OCI-LY1 (cell line): ENCODE measurements around the gene CILP2.
A peak's percentile ranks its signal among the peaks of the same experiment; 100 is the strongest.

Experiments used
- H2AFZ ChIP-seq: fragments of 200-600 bp; sonication (generic), shearing (Covaris generic); 2 replicates; pipeline ENCODE4 v1.6.0; 2014; ENCODE audit warnings: antibody characterized with exemption, mild to moderate bottlenecking, low read length
- H3F3A ChIP-seq: fragments of 200-600 bp; sonication (generic), shearing (Covaris generic); 2 replicates; pipeline ENCODE4 v1.6.0; 2014; ENCODE audit warnings: mild to moderate bottlenecking, antibody characterized with exemption, low read length, moderate library complexity; ENCODE audit not compliant: insufficient read depth
- H3K27ac ChIP-seq: fragments of 200-600 bp; sonication (generic); 2 replicates; pipeline ENCODE4 v1.5.1; 2014; ENCODE audit warnings: low read length, mixed run types, mild to moderate bottlenecking, low read depth; ENCODE audit not compliant: poor library complexity, severe bottlenecking
- H3K27me3 ChIP-seq: fragments of 200-600 bp; sonication (generic); 2 replicates; pipeline ENCODE4 v1.6.0; 2014; ENCODE audit warnings: antibody characterized with exemption, mild to moderate bottlenecking, low read length, moderate library complexity; ENCODE audit not compliant: insufficient read depth
- H3K36me3 ChIP-seq: fragments of 200-600 bp; sonication (generic); 2 replicates; pipeline ENCODE4 v1.6.1; 2014; ENCODE audit warnings: mild to moderate bottlenecking, antibody characterized with exemption, low read length, moderate library complexity, mixed read lengths; ENCODE audit not compliant: insufficient read depth
- H3K4me1 ChIP-seq: fragments of 200-600 bp; sonication (generic); 2 replicates; pipeline ENCODE4 v1.5.1; 2014; ENCODE audit warnings: mild to moderate bottlenecking, low read length, moderate library complexity; ENCODE audit not compliant: insufficient read depth, severe bottlenecking
- H3K4me2 ChIP-seq: fragments of 200-600 bp; sonication (generic), shearing (Covaris generic); 2 replicates; pipeline ENCODE4 v1.6.1; 2014; ENCODE audit warnings: low read length
- H3K4me3 ChIP-seq: fragments of 200-600 bp; sonication (generic); 2 replicates; pipeline ENCODE4 v1.5.1; 2014; ENCODE audit warnings: low read length, low read depth, mild to moderate bottlenecking, mixed read lengths; ENCODE audit not compliant: poor library complexity, severe bottlenecking
- H3K79me2 ChIP-seq: fragments of 200-600 bp; shearing (Covaris generic); 2 replicates; pipeline ENCODE4 v1.6.1; 2016; ENCODE audit warnings: mixed run types, low read length, mixed read lengths; ENCODE audit not compliant: insufficient read depth
- H3K9ac ChIP-seq: fragments of 200-600 bp; sonication (generic), shearing (Covaris generic); 2 replicates; pipeline ENCODE4 v1.6.1; 2014; ENCODE audit warnings: mild to moderate bottlenecking, low read length, mixed read lengths
- H3K9me2 ChIP-seq: fragments of 200-600 bp; sonication (generic), shearing (Covaris generic); 2 replicates; pipeline ENCODE4 v1.6.1; 2014; ENCODE audit warnings: low read depth, mild to moderate bottlenecking, low read length, mixed read lengths
- H3K9me3 ChIP-seq: fragments of 200-600 bp; shearing (Covaris generic); 2 replicates; pipeline ENCODE4 v1.6.1; 2014; ENCODE audit warnings: low read length, mixed read lengths
- H4K20me1 ChIP-seq: fragments of 200-600 bp; sonication (generic), shearing (Covaris generic); 2 replicates; pipeline ENCODE4 v1.6.0; 2016; ENCODE audit warnings: mild to moderate bottlenecking, low read length; ENCODE audit not compliant: insufficient read depth
- EZH2 ChIP-seq: fragments of 200-600 bp; sonication (generic), shearing (Covaris generic); IDR thresholded peaks from 2 replicates; pipeline ENCODE4 v1.8.0; 2017; ENCODE audit warnings: borderline replicate concordance, mixed run types, mild to moderate bottlenecking, antibody characterized with exemption, low read length, moderate library complexity, mixed read lengths
- TF ChIP-seq, protein P1 (sequence below): fragments of 200-600 bp; sonication (generic), shearing (Covaris generic); IDR thresholded peaks from 2 replicates; pipeline ENCODE4 v1.5.1; 2017; ENCODE audit warnings: mild to moderate bottlenecking, antibody characterized with exemption, low read length, moderate library complexity, mixed read lengths

CILP2 gene

DNA sequence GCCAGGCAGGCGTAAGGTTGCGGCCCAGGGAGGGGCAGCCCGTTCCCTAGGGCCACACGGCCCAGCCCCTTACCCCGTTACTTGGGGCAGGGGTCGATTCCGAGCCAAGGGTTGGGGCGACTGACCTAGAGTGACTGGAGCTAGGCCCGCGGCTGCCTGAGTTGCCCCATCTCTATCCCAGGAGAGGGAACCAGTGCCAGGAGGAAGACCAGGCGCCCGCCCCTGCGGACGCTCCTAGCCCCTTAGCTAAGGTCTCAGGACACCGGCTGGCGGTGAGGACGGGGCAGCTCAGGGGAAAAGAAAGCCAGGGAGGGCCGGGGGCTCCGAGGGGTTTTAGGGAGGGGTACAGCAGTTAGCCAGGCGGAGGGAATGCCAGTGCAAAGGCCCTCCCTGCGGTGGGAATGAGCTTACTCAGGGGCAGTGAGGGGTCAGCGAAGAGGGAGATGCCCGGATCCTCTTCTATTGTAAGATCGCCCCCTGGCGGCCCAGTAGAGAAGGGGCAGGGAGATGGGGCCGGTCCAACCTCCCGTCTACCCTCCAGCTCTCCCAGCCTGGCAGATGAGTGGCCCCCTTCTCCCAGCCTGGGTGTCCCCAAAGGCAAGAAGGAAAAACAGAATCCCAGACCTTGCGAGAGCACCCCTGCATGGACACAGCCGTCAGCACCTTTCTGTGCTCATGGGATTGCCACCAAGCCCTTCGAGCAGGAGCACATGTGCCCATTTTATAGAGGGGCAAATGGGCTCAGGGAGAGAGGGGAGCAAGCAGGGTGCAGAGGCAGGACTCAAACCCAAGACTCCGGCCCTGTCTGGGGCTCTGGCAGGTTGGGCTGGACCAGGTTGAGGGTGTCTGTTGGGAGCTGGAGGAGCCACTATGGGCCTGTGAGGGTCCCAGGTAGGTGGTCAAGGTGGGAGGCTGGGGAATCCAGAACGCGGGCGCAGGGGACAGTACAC is 16.3 kb downstream of the CILP2 start:
- H3K27ac ChIP-seq: no peak overlapping the region
- no peaks in the 10 kb centered on the region for H3K36me3 ChIP-seq
- no peak overlapping the region for H2AFZ ChIP-seq
- H3K9me2 ChIP-seq: no peaks in the 10 kb centered on the region
- H4K20me1 ChIP-seq: no peaks in the 10 kb centered on the region
- H3F3A ChIP-seq: no peaks in the 10 kb centered on the region
- H3K4me2 ChIP-seq: no peak overlapping the region
- no peak overlapping the region for H3K4me3 ChIP-seq
- H3K27me3 ChIP-seq: 0 out of 2 replicates have a peak, but pooled peaks cover 4% of the 10 kb centered on the region
- H3K9ac ChIP-seq: no peak overlapping the region
- no peaks in the 10 kb centered on the region for H3K79me2 ChIP-seq
- H3K4me1 ChIP-seq: no peaks in the 10 kb centered on the region
- no peaks in the 10 kb centered on the region for H3K9me3 ChIP-seq
- TF ChIP-seq, protein P1, sequence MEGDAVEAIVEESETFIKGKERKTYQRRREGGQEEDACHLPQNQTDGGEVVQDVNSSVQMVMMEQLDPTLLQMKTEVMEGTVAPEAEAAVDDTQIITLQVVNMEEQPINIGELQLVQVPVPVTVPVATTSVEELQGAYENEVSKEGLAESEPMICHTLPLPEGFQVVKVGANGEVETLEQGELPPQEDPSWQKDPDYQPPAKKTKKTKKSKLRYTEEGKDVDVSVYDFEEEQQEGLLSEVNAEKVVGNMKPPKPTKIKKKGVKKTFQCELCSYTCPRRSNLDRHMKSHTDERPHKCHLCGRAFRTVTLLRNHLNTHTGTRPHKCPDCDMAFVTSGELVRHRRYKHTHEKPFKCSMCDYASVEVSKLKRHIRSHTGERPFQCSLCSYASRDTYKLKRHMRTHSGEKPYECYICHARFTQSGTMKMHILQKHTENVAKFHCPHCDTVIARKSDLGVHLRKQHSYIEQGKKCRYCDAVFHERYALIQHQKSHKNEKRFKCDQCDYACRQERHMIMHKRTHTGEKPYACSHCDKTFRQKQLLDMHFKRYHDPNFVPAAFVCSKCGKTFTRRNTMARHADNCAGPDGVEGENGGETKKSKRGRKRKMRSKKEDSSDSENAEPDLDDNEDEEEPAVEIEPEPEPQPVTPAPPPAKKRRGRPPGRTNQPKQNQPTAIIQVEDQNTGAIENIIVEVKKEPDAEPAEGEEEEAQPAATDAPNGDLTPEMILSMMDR: peak; percentile 75
- TF ChIP-seq EZH2: no peak

DNA sequence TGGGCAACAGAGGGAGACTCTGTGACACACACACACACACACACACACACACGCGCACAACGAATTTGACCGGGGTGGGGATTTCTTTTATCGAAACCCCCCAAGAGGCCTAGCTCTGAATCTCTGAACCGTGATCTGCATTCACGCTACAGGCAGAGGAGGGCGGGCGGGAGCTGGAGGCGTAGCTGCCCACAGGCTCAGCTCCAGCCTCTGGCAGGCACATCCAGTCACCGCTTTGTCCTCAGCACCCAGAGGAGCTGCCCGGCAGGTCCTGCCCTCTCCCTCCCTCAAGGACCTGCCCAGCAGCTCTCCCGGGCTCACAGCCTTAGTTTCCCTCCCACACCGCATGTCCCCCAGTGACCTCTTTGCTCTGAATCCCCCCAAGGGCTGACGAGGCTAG is 20.0 kb downstream of the CILP2 start:
- Histone ChIP-seq H3K4me2 (no peak overlapping the region), H4K20me1 (no peaks in the 10 kb centered on the region), H3K27me3 (no peaks in the 10 kb centered on the region), H3K4me3 (no peak overlapping the region), H3K4me1 (no peaks in the 10 kb centered on the region), H3F3A (no peaks in the 10 kb centered on the region), H2AFZ (no peak overlapping the region), H3K79me2 (no peaks in the 10 kb centered on the region), H3K9me2 (no peaks in the 10 kb centered on the region), H3K27ac (no peak overlapping the region), H3K9me3 (no peaks in the 10 kb centered on the region), H3K36me3 (no peaks in the 10 kb centered on the region), H3K9ac (no peak overlapping the region)
- TF ChIP-seq, protein P1: no peak
- no peak for TF ChIP-seq EZH2

DNA sequence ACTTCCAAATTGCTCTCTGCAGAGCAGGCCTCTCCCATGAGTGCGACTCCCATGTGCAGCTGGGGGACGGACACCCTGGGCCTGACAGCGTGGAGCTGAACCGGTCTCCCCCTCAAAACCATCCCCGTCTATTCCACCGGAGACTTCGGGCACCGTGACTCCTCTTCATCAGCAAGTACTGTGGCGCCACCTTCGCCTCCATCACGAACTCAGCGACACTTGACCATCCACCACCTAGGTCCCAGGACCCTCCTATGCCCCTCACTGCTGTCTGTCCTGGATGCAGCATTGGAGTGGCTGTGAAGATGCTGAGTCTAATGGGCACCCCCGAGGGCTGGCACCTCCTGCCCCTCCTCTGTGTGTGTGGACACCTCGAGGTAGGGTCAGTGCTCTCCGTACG is 20.6 kb downstream of the CILP2 start:
- TF ChIP-seq, protein P1: no peak
- no peak for TF ChIP-seq EZH2
- Histone ChIP-seq H3K27me3 (no peaks in the 10 kb centered on the region), H3K36me3 (no peaks in the 10 kb centered on the region), H4K20me1 (no peaks in the 10 kb centered on the region), H3K27ac (no peak overlapping the region), H3K4me1 (no peaks in the 10 kb centered on the region), H3K9me3 (no peaks in the 10 kb centered on the region), H3F3A (no peaks in the 10 kb centered on the region), H3K4me3 (no peak overlapping the region), H3K9me2 (no peaks in the 10 kb centered on the region), H3K9ac (no peak overlapping the region), H2AFZ (no peak overlapping the region), H3K79me2 (no peaks in the 10 kb centered on the region), H3K4me2 (no peak overlapping the region)
